Spleen (tissue), 11 donors: ENCODE data around the gene DDX28. TPM values are rescaled to one million over a fixed set of nuclear protein-coding genes. Genes with fewer than 3 reads are reported as not detected.

Source experiments
- DNase-seq: peaks from one replicate; pipeline ENCODE4 v3.0.0-alpha.2; 2020
- H3K27ac ChIP-seq, 8 donors: fragments of 200-600 bp; sonication (generic) in 7 of 8; 1 replicate in 4 of 8; 2 replicates in 4 of 8; pipeline versions ENCODE4 v1.5.0 to v1.8.0; 2016 to 2021; ENCODE audit warnings: inconsistent platforms in 4 of 8, mild to moderate bottlenecking in 4 of 8, moderate library complexity in 1 of 8
- H3K27me3 ChIP-seq, 7 donors: fragments of 200-600 bp; sonication (generic) in 6 of 7; replicated peaks in 1 of 7; 1 replicate in 4 of 7; 2 replicates in 3 of 7; pipeline versions ENCODE4 v1.5.0 to v1.8.0; 2016 to 2021; ENCODE audit warnings: inconsistent platforms in 3 of 7, mild to moderate bottlenecking in 1 of 7
- H3K36me3 ChIP-seq, 6 donors: fragments of 200-600 bp; sonication (generic) in 5 of 6; 1 replicate in 4 of 6; 2 replicates in 2 of 6; pipeline versions ENCODE4 v1.5.0 to v1.8.0; 2016 to 2021; ENCODE audit warnings: inconsistent platforms in 2 of 6
- H3K4me1 ChIP-seq, 6 donors: fragments of 200-600 bp; sonication (generic) in 5 of 6; 1 replicate in 3 of 6; 2 replicates in 3 of 6; pipeline versions ENCODE4 v1.5.0 to v1.8.0; 2016 to 2021; ENCODE audit warnings: inconsistent platforms in 3 of 6
- H3K4me3 ChIP-seq, 8 donors: fragments of 200-600 bp; sonication (generic) in 7 of 8; 1 replicate in 4 of 8; 2 replicates in 4 of 8; pipeline versions ENCODE4 v1.5.0 to v1.8.0; 2016 to 2021; ENCODE audit warnings: inconsistent platforms in 4 of 8, mild to moderate bottlenecking in 4 of 8, moderate library complexity in 2 of 8
- H3K9me3 ChIP-seq, 8 donors: fragments of 200-600 bp; sonication (generic) in 7 of 8; 1 replicate in 4 of 8; 2 replicates in 4 of 8; pipeline versions ENCODE4 v1.5.0 to v1.8.0; 2016 to 2021; ENCODE audit warnings: inconsistent platforms in 4 of 8
- CTCF ChIP-seq, 11 experiments: fragments of 200-600 bp in 7 of 11; fragments of 450-650 bp in 4 of 11; sonication (generic) in 4 of 11; IDR thresholded peaks in 8 of 11; conservative IDR thresholded peaks in 3 of 11; 1 replicate in 7 of 11; 2 replicates in 4 of 11; pipeline versions ENCODE4 v1.4.0 to v1.8.0; 2016 to 2021; ENCODE audit warnings: antibody characterized with exemption in 11 of 11, inconsistent platforms in 4 of 11, mild to moderate bottlenecking in 1 of 11
- POLR2A ChIP-seq, 3 donors: fragments of 450-650 bp; IDR thresholded peaks; one replicate each; pipeline ENCODE4 v1.5.1; 2017; ENCODE audit warnings: antibody characterized with exemption in 3 of 3, mild to moderate bottlenecking in 1 of 3
- POLR2AphosphoS5 ChIP-seq, 3 donors: sonication (generic); formaldehyde crosslinking; IDR thresholded peaks; one replicate each; pipeline ENCODE4 v1.5.1; 2017; ENCODE audit warnings: antibody characterized with exemption in 3 of 3
- WGBS, 5 donors: extraction: QIAGEN DNeasy Blood & Tissue Kit in 3 of 5; methylation state at CpG; one replicate each; pipeline versions ENCODE4 v1.1.5 to v1.1.7; 2013 to 2018; 5-methylcytosine and 5-hydroxymethylcytosine counted together
- intact Hi-C: fragments of 100-400 bp; cut with DNase I; formaldehyde crosslinking; loops from one replicate; pipeline ENCODE4 v1.15.0; 2023; ENCODE audit warnings: low total_unique reads
- polyA plus RNA-seq, 3 donors: library from polyadenylated mRNA; stranded (reverse); fragments of 200-250 nt; gene quantifications; one replicate each; pipeline ENCODE4 v1.2.1, GENCODE V29; 2013
- total RNA-seq, 7 donors: library from RNA; depleted of rRNA in 3 of 7; stranded (reverse); fragments of >200 nt in 3 of 7; fragmentation: NEBNext Ultra II Directional in 4 of 7; extraction: Animal tissue kit (Norgen Biotek cat#: 25700) in 4 of 7; gene quantifications; one replicate each; pipeline versions ENCODE4 v1.1.0 to v1.2.1, GENCODE V29; 2016 to 2021
- donor health status: healthy with polysubstance abuse.
- donor health status: DM: no; HTN: no; CAD: no; lungs with moderate emphysema.
- donor health status: DM: no; HTN: no; CAD: no.
- donor health status: Bipolar disorder and iron deficiency.
- donor health status: healthy.
- donor health status: DM: no; HTN: no; CAD: no.
- donor health status: DM: yes; HTN: yes; CAD: no.

The DDX28 gene
- total and polyA plus RNA-seq, 10 donors, result 8.6 to 19.0 (median 11.2) TPM

- intact Hi-C loops, result no loop called here
- H3K27me3 ChIP-seq, result no peaks in the 10 kb centered on the region
- H3K4me3 ChIP-seq, result no peak overlapping the region
- TF ChIP-seq CTCF (IDR thresholded peaks at IDR 0.05 in 8 of 11, conservative IDR thresholded peaks at IDR 0.05 in 3 of 11) (no peak), POLR2AphosphoS5 (IDR thresholded peaks at IDR 0.05) (no peak), POLR2A (IDR thresholded peaks at IDR 0.05) (no peak)
- H3K36me3 ChIP-seq, result peaks cover 0 to 90% (median 27%) of the 10 kb centered on the region in 6 donors
- 85 to 95% (median 91%) methylated on average over 7 of the region's 7 CpGs for WGBS, 5 donors
- DNase-seq, result no peak
- H3K27ac ChIP-seq, result no peak overlapping the region
- H3K4me1 ChIP-seq, result peaks cover 0 to 55% (median 16%) of the 10 kb centered on the region in 6 donors
- no peaks in the 10 kb centered on the region for H3K9me3 ChIP-seq
Measured at GRCh38 chr16:68046106-68046505, 23.1 kb upstream of the DDX28 start.

GRCh38 chr16:68041783-68042182 lies 18.8 kb upstream of the DDX28 start:
- intact Hi-C loops, result loop anchor here (5.0 kb wide), 1 partner anchor 49 kb away; no protein-coding TSS in a partner anchor
- 49 to 85% (median 60%) methylated on average over 2 of the region's 2 CpGs for WGBS, 5 donors

GRCh38 chr16:68040506-68041288 lies 17.7 kb upstream of the DDX28 start:
- H3K9me3 ChIP-seq, result no peaks in the 10 kb centered on the region
- WGBS, 5 donors, result 59 to 69% (median 63%) methylated on average over 12 to 14 of the region's 14 CpGs
- TF ChIP-seq CTCF (IDR thresholded peaks at IDR 0.05 in 8 of 11, conservative IDR thresholded peaks at IDR 0.05 in 3 of 11) (peak; percentile 62 to 93 (median 89)), POLR2A (IDR thresholded peaks at IDR 0.05) (no peak), POLR2AphosphoS5 (IDR thresholded peaks at IDR 0.05) (peak; percentile 30 to 67 (median 63))
- H3K36me3 ChIP-seq, result peaks cover 0 to 59% (median 0%) of the 10 kb centered on the region in 6 donors
- intact Hi-C loops, result loop anchor here (5.0 kb wide), 1 partner anchor 48 kb away; no protein-coding TSS in a partner anchor
- DNase-seq, result peak; percentile 97
- peaks cover 15 to 97% (median 63%) of the 10 kb centered on the region in 6 donors for H3K4me1 ChIP-seq
- H3K4me3 ChIP-seq, result peak overlapping the region in 1 of 8 donors; percentile 63
- peak overlapping the region in 7 of 8 donors; percentile 72 to 90 (median 87) for H3K27ac ChIP-seq
- H3K27me3 ChIP-seq, result no peaks in the 10 kb centered on the region

More at GRCh38 chr16:68041783-68042182, 18.8 kb upstream of the DDX28 start:
- Histone ChIP-seq H3K9me3 (no peaks in the 10 kb centered on the region), H3K4me3 (peak overlapping the region in 1 of 8 donors; percentile 63), H3K27me3 (no peaks in the 10 kb centered on the region), H3K4me1 (peaks cover 15 to 88% (median 59%) of the 10 kb centered on the region in 6 donors), H3K27ac (peak overlapping the region in 7 of 8 donors; percentile 72 to 90 (median 87)), H3K36me3 (peaks cover 0 to 70% (median 3%) of the 10 kb centered on the region in 6 donors)
- DNase-seq, result no peak
- TF ChIP-seq POLR2A (IDR thresholded peaks at IDR 0.05) (no peak), CTCF (IDR thresholded peaks at IDR 0.05 in 8 of 11, conservative IDR thresholded peaks at IDR 0.05 in 3 of 11) (no peak), POLR2AphosphoS5 (IDR thresholded peaks at IDR 0.05) (no peak)
